K562 (cell line): ENCODE results near the gene ZFYVE26. TPM values are rescaled to one million over a fixed set of nuclear protein-coding genes. Genes with fewer than 3 reads are reported as not detected.
"Not testable (repeated sequence)": the region's sequence is repeated elsewhere in the genome, so short reads cannot be mapped to it uniquely, and the experiment has no call there.

Experiments
- ATAC-seq: fragments of 200-7000 bp; cut with Tn5 transposase; 3 replicates; pipeline ENCODE4 v1.9.1; 2020; ENCODE audit warnings: moderate library complexity
- BruUV-seq: library from RNA; stranded (reverse); fragments of 400-500 nt; replicated peaks from 2 replicates; lab custom pipeline; 2021; lab: Mats Ljungman, UMichigan
- CTCF ChIA-PET: fragments of 300-600 bp; formaldehyde crosslinking; extraction: SDS; loops from one replicate; lab custom pipeline; 2021; ENCODE audit warnings: low intra/inter-chr PET ratio; lab: Yijun Ruan, JAX
- POLR2A ChIA-PET: fragments of 300-600, 350-650 bp; sonication (Branson Sonifier 250); formaldehyde crosslinking; extraction: SDS; loops from one replicate; lab custom pipeline; 2021; ENCODE audit warnings: antibody characterized with exemption, inconsistent platforms; lab: Yijun Ruan, JAX
- DNase-seq, 4 experiments: peaks; one replicate each; pipeline versions ENCODE4 v3.0.0 to v3.0.0-alpha.2; 2011 to 2018; ENCODE audit warnings: low spot score in 3 of 4, mixed read lengths in 3 of 4; ENCODE audit errors: extremely low read depth in 1 of 4
- FAIRE-seq: peaks from 2 replicates; lab custom pipeline; 2011; peaks lifted over from hg19 to GRCh38; lab: Jason Lieb, UNC
- H2AFZ ChIP-seq: 2 replicates; pipeline ENCODE4 v1.6.0; 2011; ENCODE audit warnings: low read depth, low read length, control low read depth, inconsistent platforms
- H3K27ac ChIP-seq: fragments of 200-600 bp; 3 replicates; pipeline ENCODE4 v1.8.0; 2011; ENCODE audit warnings: low read depth, mild to moderate bottlenecking, control low read depth, inconsistent platforms, low read length, moderate library complexity, mixed read lengths; ENCODE audit errors: extremely low read depth
- H3K27me3 ChIP-seq, 2 experiments: fragments of 300-600 bp in 1 of 2; 2 replicates in 1 of 2; 3 replicates in 1 of 2; pipeline versions ENCODE4 v1.6.0 to v1.8.0; 2011; ENCODE audit warnings: inconsistent platforms in 2 of 2, low read length in 2 of 2, mild to moderate bottlenecking in 1 of 2, mixed read lengths in 1 of 2, moderate library complexity in 1 of 2; ENCODE audit not compliant: control insufficient read depth in 2 of 2, insufficient read depth in 2 of 2
- H3K36me3 ChIP-seq: fragments of 300-600 bp; 3 replicates; pipeline ENCODE4 v1.8.0; 2011; ENCODE audit warnings: mild to moderate bottlenecking, low read length, inconsistent platforms; ENCODE audit not compliant: control insufficient read depth, insufficient read depth
- H3K4me1 ChIP-seq, 2 experiments: fragments of 200-600 bp in 1 of 2; replicated peaks in 1 of 2; 2 replicates in 1 of 2; 3 replicates in 1 of 2; pipeline versions ENCODE4 v1.5.1 to v1.8.0; 2011; ENCODE audit warnings: inconsistent platforms in 2 of 2, low read length in 2 of 2, mild to moderate bottlenecking in 1 of 2, mixed read lengths in 1 of 2, moderate library complexity in 1 of 2; ENCODE audit not compliant: control insufficient read depth in 2 of 2, insufficient read depth in 2 of 2
- H3K4me2 ChIP-seq: 2 replicates; pipeline ENCODE4 v1.6.1; 2011; ENCODE audit warnings: low read length, control low read depth, inconsistent platforms, mixed read lengths; ENCODE audit not compliant: insufficient read depth
- H3K4me3 ChIP-seq: fragments of 200-600 bp; sonication (generic), shearing (Covaris generic); 2 replicates; pipeline ENCODE4 v1.5.1; 2016; ENCODE audit warnings: control low read depth, inconsistent platforms
- H3K79me2 ChIP-seq: fragments of 200-600 bp; 3 replicates; pipeline ENCODE4 v1.8.0; 2011; ENCODE audit warnings: low read length, inconsistent platforms; ENCODE audit not compliant: control insufficient read depth, insufficient read depth
- H3K9ac ChIP-seq, 2 experiments: 2 replicates each; pipeline versions ENCODE4 v1.6.0 to v1.6.1; 2011; ENCODE audit warnings: low read depth in 2 of 2, low read length in 2 of 2, control low read depth in 1 of 2, inconsistent platforms in 1 of 2, mild to moderate bottlenecking in 1 of 2, mixed read lengths in 1 of 2; ENCODE audit not compliant: insufficient read depth in 1 of 2
- H3K9me1 ChIP-seq: one replicate; pipeline ENCODE4 v1.6.0; 2011; ENCODE audit warnings: inconsistent platforms, mild to moderate bottlenecking, low read length, moderate library complexity; ENCODE audit not compliant: control insufficient read depth, insufficient read depth
- H3K9me3 ChIP-seq: replicated peaks from 2 replicates; pipeline ENCODE4 v1.5.1; 2011; ENCODE audit warnings: low read depth, low read length, inconsistent platforms; ENCODE audit not compliant: control insufficient read depth, insufficient read depth
- H4K20me1 ChIP-seq: replicated peaks from 2 replicates; pipeline ENCODE4 v1.6.1; 2011; ENCODE audit warnings: low read length, inconsistent platforms, mixed read lengths; ENCODE audit not compliant: control insufficient read depth, insufficient read depth
- MEIS2 ChIP-seq: fragments of 450-650 bp; IDR thresholded peaks from 2 replicates; pipeline ENCODE4 v1.6.1; 2014; ENCODE audit warnings: mild to moderate bottlenecking; ENCODE audit not compliant: partially characterized antibody
- NFE2L1 ChIP-seq: fragments of 450-650 bp; IDR thresholded peaks from 2 replicates; pipeline ENCODE4 v1.6.1; 2016; ENCODE audit warnings: missing genetic modification characterization, low read depth, mild to moderate bottlenecking, missing compliant biosample characterization, moderate library complexity, borderline replicate concordance
- PKNOX1 ChIP-seq: fragments of 450-650 bp; IDR thresholded peaks from 2 replicates; pipeline ENCODE4 v1.6.1; 2016
- TCF15 ChIP-seq: fragments of 250-450 bp; sonication (Bioruptor Pico); IDR thresholded peaks from 2 replicates; pipeline ENCODE4 v1.8.0; 2022; ENCODE audit warnings: moderate library complexity, mild to moderate bottlenecking, inconsistent platforms
- ZNF121 ChIP-seq: sonication (generic); formaldehyde crosslinking; conservative IDR thresholded peaks from 2 replicates; pipeline ENCODE4 v1.8.0; 2022; ENCODE audit warnings: missing genetic modification reagents
- WGBS: fragments of 100-300 bp; shearing (Covaris generic); methylation state at CpG from one replicate; pipeline ENCODE4 v1.1.6; 2016; ENCODE audit warnings: low coverage, mixed read lengths; ENCODE audit not compliant: insufficient coverage; ENCODE audit errors: missing lambda C conversion rate; 5-methylcytosine and 5-hydroxymethylcytosine counted together
- in situ Hi-C: fragments of 300-500 bp; cut with MboI; formaldehyde crosslinking; loops from 4 replicates; pipeline ENCODE4 v1.15.0; 2018; ENCODE audit warnings: inconsistent platforms, mixed read lengths
- intact Hi-C: fragments of 100-400 bp; cut with micrococcal nuclease; formaldehyde crosslinking; loops from 2 replicates; pipeline ENCODE4 v1.14.2; 2022
- polyA plus RNA-seq, 8 experiments: library from polyadenylated mRNA; depleted of rRNA in 4 of 8; stranded (reverse) in 5 of 8; unstranded in 3 of 8; fragments of >200 nt; fragmentation: Nextera tagmentation in 2 of 8; fragmentation: Illumina TruSeq in 1 of 8; extraction: Ambion mirVana in 2 of 8; extraction: Trizol in 1 of 8; gene quantifications; 2 replicates each; pipeline versions ENCODE4 v1.2.1 to v1.2.3, GENCODE V29; 2011 to 2014; ENCODE audit warnings: inconsistent platforms in 1 of 8, missing spikeins in 1 of 8
- total RNA-seq, 7 experiments: library from RNA; depleted of rRNA in 6 of 7; stranded (reverse); fragments of >200 nt in 6 of 7; fragmentation: Illumina TruSeq in 2 of 7; extraction: Trizol in 2 of 7; gene quantifications; 2 replicates each; pipeline versions ENCODE4 v1.2.1 to v1.2.3, GENCODE V29; 2011 to 2021; ENCODE audit warnings: low replicate concordance in 1 of 7
- TF ChIP-seq, protein P1 (sequence below), 2 experiments: IDR thresholded peaks in 1 of 2; conservative IDR thresholded peaks in 1 of 2; 2 replicates each; pipeline ENCODE4 v1.6.1; 2016; ENCODE audit warnings: low read depth in 2 of 2, mild to moderate bottlenecking in 1 of 2, missing compliant biosample characterization in 1 of 2, missing genetic modification characterization in 1 of 2, moderate library complexity in 1 of 2
- TF ChIP-seq, protein P2 (sequence below): fragments of 450-650 bp; IDR thresholded peaks from 2 replicates; pipeline ENCODE4 v1.6.1; 2014; ENCODE audit warnings: low read depth, mild to moderate bottlenecking, moderate library complexity, borderline replicate concordance

Gene ZFYVE26
- total and polyA plus RNA-seq, 9 of the 15 experiments (the other 6 are each of a cell fraction or from before 2014, with no cell fraction given): 0.32 to 9.1 (median 5.9) TPM

GRCh38 chr14:67719385-67719784, 97.0 kb downstream of the ZFYVE26 start:
- H3K9ac ChIP-seq, ATAC-seq: not testable (repeated sequence)
- peaks cover 3 to 10% of the 10 kb centered on the region in 2 experiments; a peak in 3 of 5 replicates for H3K4me1 ChIP-seq

DNA sequence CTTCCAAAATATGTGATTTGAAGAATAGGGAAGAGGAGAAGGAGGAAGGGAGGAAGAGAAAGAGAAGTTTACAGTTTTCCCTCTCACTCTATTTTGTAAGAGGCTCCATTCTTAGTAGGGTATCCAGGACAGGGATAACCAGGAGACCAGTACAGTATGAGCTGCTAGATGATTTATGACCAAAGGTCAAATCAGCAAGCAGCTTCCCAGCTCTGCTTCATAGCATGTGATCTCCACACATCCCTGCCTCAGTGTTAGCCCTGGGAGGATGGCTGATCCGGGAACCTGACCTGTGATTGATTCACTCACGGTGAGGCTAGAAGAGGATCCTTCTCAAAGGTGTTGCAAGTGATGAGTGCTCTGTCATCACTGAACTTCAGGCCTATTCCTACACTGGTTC, 98.1 kb downstream of the ZFYVE26 start:
- Histone ChIP-seq H3K9me1 (no peaks in the 10 kb centered on the region), H3K4me3 (no peak overlapping the region)
- FAIRE-seq (no peak), ATAC-seq (no peak)
- intact Hi-C loops: no loop called here
- CTCF ChIA-PET: no interaction called here
- BruUV-seq: no TSS peak
- TF ChIP-seq, protein P1, sequence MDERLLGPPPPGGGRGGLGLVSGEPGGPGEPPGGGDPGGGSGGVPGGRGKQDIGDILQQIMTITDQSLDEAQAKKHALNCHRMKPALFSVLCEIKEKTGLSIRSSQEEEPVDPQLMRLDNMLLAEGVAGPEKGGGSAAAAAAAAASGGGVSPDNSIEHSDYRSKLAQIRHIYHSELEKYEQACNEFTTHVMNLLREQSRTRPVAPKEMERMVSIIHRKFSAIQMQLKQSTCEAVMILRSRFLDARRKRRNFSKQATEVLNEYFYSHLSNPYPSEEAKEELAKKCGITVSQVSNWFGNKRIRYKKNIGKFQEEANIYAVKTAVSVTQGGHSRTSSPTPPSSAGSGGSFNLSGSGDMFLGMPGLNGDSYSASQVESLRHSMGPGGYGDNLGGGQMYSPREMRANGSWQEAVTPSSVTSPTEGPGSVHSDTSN (CRISPR knock-in tag; IDR thresholded peaks at IDR 0.05; ENCODE audit: low read depth): no peak
- TF ChIP-seq, protein P1 (tag; conservative IDR thresholded peaks at IDR 0.05; ENCODE audit: low read depth): peak; percentile 54
- TF ChIP-seq, protein P2, sequence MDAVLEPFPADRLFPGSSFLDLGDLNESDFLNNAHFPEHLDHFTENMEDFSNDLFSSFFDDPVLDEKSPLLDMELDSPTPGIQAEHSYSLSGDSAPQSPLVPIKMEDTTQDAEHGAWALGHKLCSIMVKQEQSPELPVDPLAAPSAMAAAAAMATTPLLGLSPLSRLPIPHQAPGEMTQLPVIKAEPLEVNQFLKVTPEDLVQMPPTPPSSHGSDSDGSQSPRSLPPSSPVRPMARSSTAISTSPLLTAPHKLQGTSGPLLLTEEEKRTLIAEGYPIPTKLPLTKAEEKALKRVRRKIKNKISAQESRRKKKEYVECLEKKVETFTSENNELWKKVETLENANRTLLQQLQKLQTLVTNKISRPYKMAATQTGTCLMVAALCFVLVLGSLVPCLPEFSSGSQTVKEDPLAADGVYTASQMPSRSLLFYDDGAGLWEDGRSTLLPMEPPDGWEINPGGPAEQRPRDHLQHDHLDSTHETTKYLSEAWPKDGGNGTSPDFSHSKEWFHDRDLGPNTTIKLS: no peak
- peak; percentile 63 for TF ChIP-seq PKNOX1
- TF ChIP-seq NFE2L1 (tag): no peak
- peak; percentile 66 for TF ChIP-seq MEIS2
- no peak for TF ChIP-seq TCF15 (CRISPR knock-in tag)
- TF ChIP-seq, all 486 proteins: peak for 3
- in situ Hi-C loops: no loop called here
- 53% methylated on average over 2 of the region's 2 CpGs for WGBS
- POLR2A ChIA-PET: no interaction called here
- no peak overlapping the region for H3K4me2 ChIP-seq
- H3K36me3 ChIP-seq: no peaks in the 10 kb centered on the region
- no peaks in the 10 kb centered on the region for H3K9me3 ChIP-seq
- H3K79me2 ChIP-seq: no peaks in the 10 kb centered on the region
- no peaks in the 10 kb centered on the region for H3K27me3 ChIP-seq
- H4K20me1 ChIP-seq: no peaks in the 10 kb centered on the region
- peaks cover 3 to 10% of the 10 kb centered on the region in 2 experiments; a peak in 3 of 5 replicates for H3K4me1 ChIP-seq
- H3K9ac ChIP-seq: no peak overlapping the region
- DNase-seq: no peak
- H3K27ac ChIP-seq: no peak overlapping the region
- peak overlapping the region; percentile 2; the same call in 1 of the 2 replicates for H2AFZ ChIP-seq

More at GRCh38 chr14:67719385-67719784, 97.0 kb downstream of the ZFYVE26 start:
- BruUV-seq, POLR2A ChIA-PET, H3K79me2 ChIP-seq: not testable (repeated sequence)
- WGBS: 15% methylated on average over 3 of the region's 3 CpGs
- peak; percentile 53 for TF ChIP-seq ZNF121
- TF ChIP-seq, all 486 proteins: peak for 1; not testable (repeated sequence) for 485
- DNase-seq, in situ Hi-C loops, H3K27me3 ChIP-seq, CTCF ChIA-PET, H3K36me3 ChIP-seq, H3K9me3 ChIP-seq, intact Hi-C loops, FAIRE-seq, H3K27ac ChIP-seq, H2AFZ ChIP-seq, H4K20me1 ChIP-seq, H3K4me2 ChIP-seq, H3K4me3 ChIP-seq, H3K9me1 ChIP-seq: not testable (repeated sequence)
